DMS79 (cell line): Measurements from ENCODE around the gene ATP6V1A.
A peak's percentile ranks its signal among the peaks of the same experiment; 100 is the strongest.
"Not testable (repeated sequence)": the region's sequence is repeated elsewhere in the genome, so short reads cannot be mapped to it uniquely, and the experiment has no call there.

Experiments used
- DNase-seq: peaks from one replicate; lab custom pipeline; 2025; lab: John Stamatoyannopoulos, UW

The ATP6V1A gene

GRCh38 chr3:113829576-113830354 lies 82.9 kb downstream of the ATP6V1A start:
- no peak for DNase-seq

GRCh38 chr3:113831103-113831355 lies 84.2 kb downstream of the ATP6V1A start:
- no peak for DNase-seq

GRCh38 chr3:113832477-113833164 lies 85.8 kb downstream of the ATP6V1A start:
- DNase-seq = no peak

- DNase-seq = no peak
These were observed 88.1 kb downstream of the ATP6V1A start for GRCh38 chr3:113834983-113835382.

GRCh38 chr3:113838631-113839209 lies 91.9 kb downstream of the ATP6V1A start, which contains the start of gene GRAMD1C:
GRAMD1C (plus strand) TSS chr3:113838788; CDS start chr3:113838910, 122 bp downstream.
- DNase-seq = peak; percentile 56

GRCh38 chr3:113839551-113839950 lies 92.7 kb downstream of the ATP6V1A start:
- no peak for DNase-seq

GRCh38 chr3:113844622-113845222 lies 97.9 kb downstream of the ATP6V1A start:
- peak; percentile 20 for DNase-seq

- DNase-seq = no peak
These were observed 100.4 kb downstream of the ATP6V1A start for GRCh38 chr3:113847247-113847646.

- DNase-seq = no peak
These were observed 101.0 kb downstream of the ATP6V1A start for GRCh38 chr3:113847664-113848461.

GRCh38 chr3:113849071-113849470 lies 102.2 kb downstream of the ATP6V1A start:
- DNase-seq = not testable (repeated sequence)

GRCh38 chr3:113849841-113850240 lies 103.0 kb downstream of the ATP6V1A start:
- DNase-seq = not testable (repeated sequence)

GRCh38 chr3:113850391-113850790 lies 103.6 kb downstream of the ATP6V1A start:
- DNase-seq = not testable (repeated sequence)

- no peak for DNase-seq
These were observed 105.7 kb downstream of the ATP6V1A start for GRCh38 chr3:113852506-113852905.
